Breast epithelium (tissue), 4 donors: ENCODE results near the gene BTBD17. TPM values are rescaled to one million over a fixed set of nuclear protein-coding genes. Genes with fewer than 3 reads are reported as not detected.
A peak's percentile ranks its signal among the peaks of the same experiment; 100 is the strongest.

ENCODE experiments used
- DNase-seq, 2 donors: peaks; one replicate each; pipeline ENCODE4 v3.0.0-alpha.2; 2019; ENCODE audit warnings: low spot score in 2 of 2
- H3K27ac ChIP-seq, 2 donors: fragments of 200-600 bp; sonication (generic) in 1 of 2; one replicate each; pipeline ENCODE4 v1.5.1; 2016 to 2019; ENCODE audit warnings: mild to moderate bottlenecking in 1 of 2
- H3K27me3 ChIP-seq, 2 donors: fragments of 200-600 bp; sonication (generic) in 1 of 2; one replicate each; pipeline versions ENCODE4 v1.5.1 to v1.6.0; 2017 to 2019; ENCODE audit warnings: control low read depth in 1 of 2, mild to moderate bottlenecking in 1 of 2
- H3K36me3 ChIP-seq: fragments of 200-600 bp; one replicate; pipeline ENCODE4 v1.5.1; 2019
- H3K4me1 ChIP-seq, 2 donors: fragments of 200-600 bp; sonication (generic); one replicate each; pipeline ENCODE4 v1.5.1; 2016 to 2019; ENCODE audit warnings: control low read depth in 1 of 2
- H3K4me3 ChIP-seq, 3 donors: fragments of 200-600 bp; sonication (generic); 1 replicate in 2 of 3; 2 replicates in 1 of 3; pipeline ENCODE4 v1.5.1; 2016 to 2019; ENCODE audit warnings: mild to moderate bottlenecking in 3 of 3, moderate library complexity in 2 of 3
- H3K9me3 ChIP-seq, 2 donors: fragments of 200-600 bp; sonication (generic) in 1 of 2; one replicate each; pipeline ENCODE4 v1.5.1; 2016 to 2019; ENCODE audit warnings: control low read depth in 1 of 2
- POLR2A ChIP-seq: fragments of 450-650 bp; IDR thresholded peaks from one replicate; pipeline ENCODE4 v1.6.1; 2016; ENCODE audit warnings: antibody characterized with exemption, mild to moderate bottlenecking, moderate library complexity
- POLR2AphosphoS5 ChIP-seq, 3 donors: sonication (generic); formaldehyde crosslinking; IDR thresholded peaks; one replicate each; pipeline ENCODE4 v1.6.1; 2017; ENCODE audit warnings: antibody characterized with exemption in 3 of 3
- intact Hi-C: fragments of 100-400 bp; cut with DNase I; formaldehyde crosslinking; loops from one replicate; pipeline ENCODE4 v1.15.1; 2023; ENCODE audit warnings: low total_unique reads
- total RNA-seq, 3 donors: library from RNA; depleted of rRNA; stranded (reverse); fragments of >200 nt; gene quantifications; one replicate each; pipeline ENCODE4 v1.1.0, GENCODE V29; 2016
- TF ChIP-seq, protein P1 (sequence below), 3 donors: fragments of 450-650 bp; IDR thresholded peaks; one replicate each; pipeline ENCODE4 v1.5.1; 2016 to 2017; ENCODE audit warnings: antibody characterized with exemption in 3 of 3, mild to moderate bottlenecking in 3 of 3, moderate library complexity in 3 of 3

Gene BTBD17, protein sequence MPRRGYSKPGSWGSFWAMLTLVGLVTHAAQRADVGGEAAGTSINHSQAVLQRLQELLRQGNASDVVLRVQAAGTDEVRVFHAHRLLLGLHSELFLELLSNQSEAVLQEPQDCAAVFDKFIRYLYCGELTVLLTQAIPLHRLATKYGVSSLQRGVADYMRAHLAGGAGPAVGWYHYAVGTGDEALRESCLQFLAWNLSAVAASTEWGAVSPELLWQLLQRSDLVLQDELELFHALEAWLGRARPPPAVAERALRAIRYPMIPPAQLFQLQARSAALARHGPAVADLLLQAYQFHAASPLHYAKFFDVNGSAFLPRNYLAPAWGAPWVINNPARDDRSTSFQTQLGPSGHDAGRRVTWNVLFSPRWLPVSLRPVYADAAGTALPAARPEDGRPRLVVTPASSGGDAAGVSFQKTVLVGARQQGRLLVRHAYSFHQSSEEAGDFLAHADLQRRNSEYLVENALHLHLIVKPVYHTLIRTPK
- total RNA-seq, result not detected

DNA sequence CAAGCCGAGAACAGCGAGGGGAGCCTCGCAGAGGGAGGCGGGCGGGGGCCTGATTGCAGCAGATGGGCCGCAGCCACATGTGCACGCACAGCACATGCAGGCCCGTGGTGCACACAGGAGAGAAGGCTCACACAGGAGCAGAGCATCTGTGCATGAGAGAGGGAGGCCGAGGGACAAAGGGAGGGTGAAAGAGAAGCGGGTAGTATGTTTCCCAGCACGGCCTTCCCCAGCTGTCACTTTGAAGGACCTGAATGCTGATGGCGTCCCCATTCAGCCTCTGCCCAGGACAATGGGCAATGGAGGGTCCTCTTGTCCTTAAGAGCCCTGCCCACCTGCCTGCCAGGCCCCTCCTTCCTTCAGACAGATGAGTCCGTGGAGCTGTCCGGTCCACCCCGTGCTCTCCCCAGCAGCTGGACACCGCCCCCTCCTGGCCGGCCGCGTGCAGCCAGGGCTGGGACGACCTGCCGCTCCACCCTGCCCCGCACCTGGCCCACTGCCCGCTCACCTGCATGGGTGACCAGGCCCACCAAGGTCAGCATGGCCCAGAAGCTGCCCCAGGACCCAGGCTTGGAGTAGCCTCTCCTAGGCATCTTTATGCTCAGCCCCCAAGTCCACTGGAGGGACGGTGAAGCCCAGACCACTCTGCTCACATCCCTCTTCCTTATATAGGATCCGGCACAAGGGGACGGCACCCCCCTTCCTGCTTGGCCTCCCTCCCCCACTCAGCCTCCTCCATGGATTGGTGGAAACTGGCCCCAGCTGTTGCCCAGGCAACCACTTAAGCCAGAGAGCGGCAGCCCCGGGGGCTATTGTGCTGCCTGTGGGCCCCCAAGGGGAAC lies at the start of gene BTBD17:
BTBD17 (minus strand) TSS at position 639 of the 839 bp plus-strand sequence; CDS start at position 590, 49 bp downstream.
- intact Hi-C loops, result no loop called here
- Histone ChIP-seq H3K4me1 (no peaks in the 10 kb centered on the region), H3K9me3 (no peaks in the 10 kb centered on the region), H3K36me3 (no peaks in the 10 kb centered on the region), H3K27ac (no peak within 1 kb of the TSS), H3K4me3 (no peak within 1 kb of the TSS), H3K27me3 (peaks cover 0 to 57% of the 10 kb centered on the region in 2 donors)
- no peak for DNase-seq
- no peak for TF ChIP-seq POLR2A
- TF ChIP-seq, protein P1, sequence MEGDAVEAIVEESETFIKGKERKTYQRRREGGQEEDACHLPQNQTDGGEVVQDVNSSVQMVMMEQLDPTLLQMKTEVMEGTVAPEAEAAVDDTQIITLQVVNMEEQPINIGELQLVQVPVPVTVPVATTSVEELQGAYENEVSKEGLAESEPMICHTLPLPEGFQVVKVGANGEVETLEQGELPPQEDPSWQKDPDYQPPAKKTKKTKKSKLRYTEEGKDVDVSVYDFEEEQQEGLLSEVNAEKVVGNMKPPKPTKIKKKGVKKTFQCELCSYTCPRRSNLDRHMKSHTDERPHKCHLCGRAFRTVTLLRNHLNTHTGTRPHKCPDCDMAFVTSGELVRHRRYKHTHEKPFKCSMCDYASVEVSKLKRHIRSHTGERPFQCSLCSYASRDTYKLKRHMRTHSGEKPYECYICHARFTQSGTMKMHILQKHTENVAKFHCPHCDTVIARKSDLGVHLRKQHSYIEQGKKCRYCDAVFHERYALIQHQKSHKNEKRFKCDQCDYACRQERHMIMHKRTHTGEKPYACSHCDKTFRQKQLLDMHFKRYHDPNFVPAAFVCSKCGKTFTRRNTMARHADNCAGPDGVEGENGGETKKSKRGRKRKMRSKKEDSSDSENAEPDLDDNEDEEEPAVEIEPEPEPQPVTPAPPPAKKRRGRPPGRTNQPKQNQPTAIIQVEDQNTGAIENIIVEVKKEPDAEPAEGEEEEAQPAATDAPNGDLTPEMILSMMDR (IDR thresholded peaks at IDR 0.05), result peak in 2 of 3 donors; percentile 26 to 27

DNA sequence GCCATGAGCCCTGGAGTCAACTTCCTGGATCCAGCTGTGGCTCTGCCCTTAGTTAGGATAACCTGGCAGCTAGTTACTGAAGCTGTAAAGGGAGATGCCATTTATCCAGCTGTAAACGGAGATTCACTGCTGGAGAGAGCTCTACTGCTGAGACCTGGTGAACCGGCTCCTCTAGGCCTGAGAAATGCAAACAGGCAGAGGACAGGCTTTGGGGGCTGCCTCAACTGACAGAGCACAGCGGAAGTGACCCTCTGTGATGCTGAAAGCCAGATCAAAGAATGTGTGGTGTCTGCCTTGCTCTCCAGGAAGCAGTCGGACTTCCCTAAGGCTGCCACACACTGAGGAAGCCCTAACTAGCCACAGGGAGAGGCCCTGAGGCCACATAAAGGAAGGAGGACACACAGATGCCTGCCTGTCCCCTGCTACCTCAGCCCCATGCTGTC lies 48.4 kb upstream of the BTBD17 start:
- no peak overlapping the region for H3K4me3 ChIP-seq
- no peaks in the 10 kb centered on the region for H3K27me3 ChIP-seq
- no peaks in the 10 kb centered on the region for H3K36me3 ChIP-seq
- no peaks in the 10 kb centered on the region for H3K4me1 ChIP-seq
- DNase-seq, result no peak
- no peak overlapping the region for H3K27ac ChIP-seq
- TF ChIP-seq, protein P1 (IDR thresholded peaks at IDR 0.05), result no peak
- TF ChIP-seq POLR2A (no peak), POLR2AphosphoS5 (IDR thresholded peaks at IDR 0.05) (no peak)
- H3K9me3 ChIP-seq, result no peaks in the 10 kb centered on the region
- intact Hi-C loops, result no loop called here

DNA sequence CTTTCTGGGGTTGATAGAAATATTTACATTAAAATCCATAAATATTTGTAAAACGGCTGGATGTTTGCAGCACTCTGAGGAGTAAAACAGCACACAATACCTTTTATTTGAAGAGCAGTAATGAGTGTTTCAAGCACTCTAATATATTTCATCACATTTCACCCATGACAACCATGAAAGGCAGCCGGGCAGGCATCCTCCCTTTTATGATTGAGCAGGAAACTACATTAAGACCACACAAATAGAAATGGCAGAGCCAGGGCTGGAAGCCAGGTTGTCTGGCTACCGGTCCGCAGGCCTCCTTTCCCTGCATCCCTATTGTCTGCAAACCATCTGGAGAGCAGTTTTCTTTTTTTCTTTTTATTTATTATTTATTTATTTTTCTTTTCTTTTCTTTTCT lies 47.1 kb upstream of the BTBD17 start:
- H3K4me3 ChIP-seq, result no peak overlapping the region
- intact Hi-C loops, result no loop called here

DNA sequence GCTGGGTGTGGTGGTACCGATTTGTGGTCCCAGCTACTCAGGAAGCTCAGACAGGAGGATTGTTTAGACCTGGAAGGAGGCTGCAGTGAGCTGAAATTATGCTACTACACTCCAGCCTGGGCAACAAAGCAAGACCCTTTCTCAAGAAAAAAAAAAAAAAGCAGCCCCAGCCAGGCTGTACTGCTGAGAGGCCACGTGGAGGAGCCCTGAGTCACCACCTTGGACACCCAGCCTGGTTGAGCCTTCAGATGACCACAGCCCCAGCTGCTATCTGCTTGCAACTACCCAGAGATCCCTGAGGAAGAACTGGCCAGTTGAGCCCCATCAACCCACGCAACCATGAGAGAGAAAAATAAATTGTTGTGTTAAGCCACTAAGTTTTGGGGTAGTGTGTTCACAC lies 46.6 kb upstream of the BTBD17 start:
- TF ChIP-seq, protein P1 (IDR thresholded peaks at IDR 0.05), result no peak
- TF ChIP-seq POLR2AphosphoS5 (IDR thresholded peaks at IDR 0.05) (no peak), POLR2A (no peak)
- Histone ChIP-seq H3K4me1 (no peaks in the 10 kb centered on the region), H3K27me3 (no peaks in the 10 kb centered on the region), H3K27ac (no peak overlapping the region), H3K9me3 (no peaks in the 10 kb centered on the region), H3K36me3 (no peaks in the 10 kb centered on the region), H3K4me3 (no peak overlapping the region)
- no peak for DNase-seq
- intact Hi-C loops, result no loop called here

More for the DNA sequence above, 47.1 kb upstream of the BTBD17 start:
- TF ChIP-seq, protein P1 (IDR thresholded peaks at IDR 0.05), result no peak
- TF ChIP-seq POLR2AphosphoS5 (IDR thresholded peaks at IDR 0.05), result no peak
- TF ChIP-seq POLR2A, result no peak
- Histone ChIP-seq H3K36me3 (no peaks in the 10 kb centered on the region), H3K4me1 (no peaks in the 10 kb centered on the region), H3K27ac (no peak overlapping the region), H3K27me3 (no peaks in the 10 kb centered on the region), H3K9me3 (no peaks in the 10 kb centered on the region)
- DNase-seq, result no peak
